MM.1S (cell line): Measurements from ENCODE around the gene PTPRA.

ENCODE experiments used
- EZH2 ChIP-seq: fragments of 300-600 bp; sonication (generic); optimal IDR thresholded peaks from 2 replicates; pipeline ENCODE3; 2017; ENCODE audit warnings: low read depth, mild to moderate bottlenecking, antibody characterized with exemption, low read length, mixed read lengths
- EZH2phosphoT487 ChIP-seq: fragments of 300-600 bp; sonication (generic); IDR thresholded peaks from 2 replicates; pipeline ENCODE4 v1.6.1; 2018; ENCODE audit warnings: antibody characterized with exemption, low read length
- TF ChIP-seq, protein P1 (sequence below): fragments of 300-600 bp; sonication (generic); IDR thresholded peaks from 2 replicates; pipeline ENCODE4 v1.5.1; 2016; ENCODE audit warnings: antibody characterized with exemption, low read length, mixed read lengths

DNA sequence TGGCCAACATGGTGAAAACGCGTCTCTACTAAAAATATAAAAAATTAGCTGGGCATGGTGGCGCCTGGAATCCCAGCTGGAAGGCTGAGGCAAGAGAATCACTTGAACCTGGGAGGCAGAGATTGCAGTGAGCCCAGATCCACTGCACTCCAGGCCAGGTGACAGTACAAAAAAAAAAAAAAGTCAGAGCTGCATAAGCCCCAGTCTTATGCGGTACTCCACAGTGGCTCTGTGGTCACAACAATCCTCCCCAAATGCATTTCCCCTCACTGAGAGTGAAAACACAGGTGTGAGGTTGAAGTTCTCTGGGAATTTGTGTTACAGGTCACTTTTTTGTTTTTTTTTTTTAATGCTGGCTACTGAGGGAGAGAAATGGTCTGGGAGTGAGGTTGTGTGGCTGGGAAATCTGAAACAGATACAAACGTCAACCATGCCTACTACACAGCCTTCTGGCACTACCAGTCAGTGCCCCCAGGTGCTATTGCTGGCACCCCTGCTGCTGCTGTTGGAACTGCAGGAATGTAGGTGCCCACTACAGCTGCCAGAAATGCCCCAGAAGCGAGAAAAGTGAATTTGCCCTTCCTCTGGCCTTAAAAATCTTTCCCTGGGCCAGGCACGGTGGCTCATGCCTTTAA is 178.2 kb downstream of the PTPRA start:
- TF ChIP-seq EZH2 (no peak), EZH2phosphoT487 (no peak)
- TF ChIP-seq, protein P1, sequence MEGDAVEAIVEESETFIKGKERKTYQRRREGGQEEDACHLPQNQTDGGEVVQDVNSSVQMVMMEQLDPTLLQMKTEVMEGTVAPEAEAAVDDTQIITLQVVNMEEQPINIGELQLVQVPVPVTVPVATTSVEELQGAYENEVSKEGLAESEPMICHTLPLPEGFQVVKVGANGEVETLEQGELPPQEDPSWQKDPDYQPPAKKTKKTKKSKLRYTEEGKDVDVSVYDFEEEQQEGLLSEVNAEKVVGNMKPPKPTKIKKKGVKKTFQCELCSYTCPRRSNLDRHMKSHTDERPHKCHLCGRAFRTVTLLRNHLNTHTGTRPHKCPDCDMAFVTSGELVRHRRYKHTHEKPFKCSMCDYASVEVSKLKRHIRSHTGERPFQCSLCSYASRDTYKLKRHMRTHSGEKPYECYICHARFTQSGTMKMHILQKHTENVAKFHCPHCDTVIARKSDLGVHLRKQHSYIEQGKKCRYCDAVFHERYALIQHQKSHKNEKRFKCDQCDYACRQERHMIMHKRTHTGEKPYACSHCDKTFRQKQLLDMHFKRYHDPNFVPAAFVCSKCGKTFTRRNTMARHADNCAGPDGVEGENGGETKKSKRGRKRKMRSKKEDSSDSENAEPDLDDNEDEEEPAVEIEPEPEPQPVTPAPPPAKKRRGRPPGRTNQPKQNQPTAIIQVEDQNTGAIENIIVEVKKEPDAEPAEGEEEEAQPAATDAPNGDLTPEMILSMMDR: peak; percentile 28; the same call in 1 of the 2 replicates
